Mucosa of rectum (tissue), 2 donors: ENCODE measurements around the gene KSR1.

Experiments used
- H3K27ac ChIP-seq, 2 donors: one replicate each; pipeline ENCODE4 v1.7.0; 2013; ENCODE audit warnings: inconsistent platforms in 2 of 2, low read depth in 2 of 2, low read length in 2 of 2
- H3K27me3 ChIP-seq, 2 donors: one replicate each; pipeline ENCODE4 v1.7.0; 2013; ENCODE audit warnings: low read length in 2 of 2; ENCODE audit not compliant: control insufficient read depth in 2 of 2, insufficient read depth in 2 of 2
- H3K36me3 ChIP-seq, 2 donors: one replicate each; pipeline ENCODE4 v1.7.0; 2013; ENCODE audit warnings: low read length in 2 of 2; ENCODE audit not compliant: control insufficient read depth in 2 of 2, insufficient read depth in 2 of 2
- H3K4me1 ChIP-seq, 2 donors: one replicate each; pipeline ENCODE4 v1.7.0; 2013; ENCODE audit warnings: low read length in 2 of 2, mild to moderate bottlenecking in 1 of 2; ENCODE audit not compliant: control insufficient read depth in 2 of 2, insufficient read depth in 2 of 2
- H3K4me3 ChIP-seq, 2 donors: one replicate each; pipeline ENCODE4 v1.7.0; 2013; ENCODE audit warnings: low read length in 2 of 2
- H3K9ac ChIP-seq, 2 donors: one replicate each; pipeline ENCODE4 v1.7.0; 2013; ENCODE audit warnings: low read length in 2 of 2, low read depth in 1 of 2, mild to moderate bottlenecking in 1 of 2
- H3K9me3 ChIP-seq, 2 donors: one replicate each; pipeline ENCODE4 v1.7.0; 2013; ENCODE audit warnings: low read length in 2 of 2; ENCODE audit not compliant: control insufficient read depth in 2 of 2
- donor health status: healthy.
- donor health status: Normal muscosa, but diverticular disease.

KSR1 gene

DNA sequence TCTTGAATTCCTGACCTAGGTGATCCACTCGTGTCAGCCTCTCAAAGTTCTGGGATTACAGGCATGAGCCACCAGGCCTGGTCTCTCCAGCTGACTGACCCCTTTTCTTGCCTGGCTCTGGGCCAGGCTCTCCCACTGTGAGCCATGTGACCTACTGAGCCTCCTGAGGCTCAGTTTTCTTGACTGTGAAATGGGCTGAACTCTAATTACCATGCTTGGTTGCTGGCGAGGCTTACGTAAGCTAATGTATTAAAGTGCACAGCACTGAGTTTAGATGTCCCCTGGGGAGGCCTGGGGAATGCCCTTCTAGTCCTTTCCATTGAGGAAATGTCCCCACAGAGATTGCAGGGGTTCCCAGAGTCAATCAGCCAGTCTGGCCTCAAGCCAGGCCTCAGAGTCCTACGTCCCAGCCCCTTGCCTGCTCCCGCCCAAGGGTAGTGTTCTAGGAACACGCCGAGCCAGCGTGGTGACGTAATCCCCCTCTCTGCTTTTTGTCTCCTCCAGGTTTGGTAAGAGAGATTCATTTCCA is 129.0 kb downstream of the KSR1 start:
- Histone ChIP-seq H3K4me1 (no peaks in the 10 kb centered on the region), H3K9ac (no peak overlapping the region), H3K36me3 (peaks cover 0 to 8% of the 10 kb centered on the region in 2 donors), H3K4me3 (no peak overlapping the region), H3K27ac (no peak overlapping the region), H3K27me3 (no peaks in the 10 kb centered on the region), H3K9me3 (no peaks in the 10 kb centered on the region)

DNA sequence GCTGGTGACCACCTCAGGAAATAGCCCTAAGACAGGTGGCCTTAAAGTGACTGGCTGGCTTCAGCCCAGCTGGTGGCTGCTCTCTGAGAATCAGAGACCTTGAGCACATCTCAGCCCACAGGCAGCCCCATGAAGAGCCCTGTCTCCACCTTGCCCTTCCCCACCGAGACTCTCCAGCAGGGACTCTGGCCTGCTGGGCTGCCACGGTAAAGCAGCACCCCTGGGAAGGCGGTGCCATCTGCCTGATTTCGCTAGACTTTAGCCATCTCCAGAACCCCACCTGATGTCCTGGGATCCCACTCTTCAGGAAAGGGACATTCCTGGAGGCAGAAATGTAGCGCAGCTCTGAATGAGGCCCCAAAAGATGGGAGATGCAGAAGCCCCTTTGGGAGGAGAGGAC is 129.5 kb downstream of the KSR1 start:
- Histone ChIP-seq H3K9ac (no peak overlapping the region), H3K4me3 (no peak overlapping the region), H3K36me3 (peaks cover 0 to 8% of the 10 kb centered on the region in 2 donors)

DNA sequence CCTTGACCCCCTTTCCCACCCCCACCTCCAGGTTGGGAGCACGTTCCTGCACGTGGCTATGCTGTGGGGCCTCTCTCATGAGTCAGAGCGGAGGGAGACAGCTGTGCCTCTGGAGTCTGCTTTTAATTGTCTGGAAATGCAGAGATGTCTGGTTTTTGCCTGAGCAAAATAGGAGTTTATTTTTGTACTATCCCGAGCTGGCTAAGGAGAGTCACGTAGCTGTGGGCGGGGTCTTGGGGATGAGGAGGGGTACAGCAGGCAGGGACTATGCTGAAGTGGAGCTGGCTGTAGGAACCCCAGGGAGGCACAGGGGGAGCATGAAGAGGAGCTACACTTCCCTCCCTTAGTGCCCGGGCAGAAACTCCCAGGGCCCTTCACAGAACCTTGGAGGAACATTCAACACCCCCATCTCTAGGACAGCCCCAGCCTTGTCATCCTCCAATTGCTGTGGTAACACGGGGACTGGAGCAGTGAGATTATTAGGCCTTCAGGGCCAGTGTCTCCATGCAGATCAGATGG is 130.0 kb downstream of the KSR1 start:
- Histone ChIP-seq H3K9ac (no peak overlapping the region), H3K4me3 (no peak overlapping the region), H3K27me3 (no peaks in the 10 kb centered on the region), H3K27ac (no peak overlapping the region), H3K4me1 (no peaks in the 10 kb centered on the region), H3K36me3 (peaks cover 0 to 8% of the 10 kb centered on the region in 2 donors), H3K9me3 (no peaks in the 10 kb centered on the region)

More for the DNA sequence above, 129.5 kb downstream of the KSR1 start:
- Histone ChIP-seq H3K27me3 (no peaks in the 10 kb centered on the region), H3K9me3 (no peaks in the 10 kb centered on the region), H3K4me1 (no peaks in the 10 kb centered on the region), H3K27ac (no peak overlapping the region)

DNA sequence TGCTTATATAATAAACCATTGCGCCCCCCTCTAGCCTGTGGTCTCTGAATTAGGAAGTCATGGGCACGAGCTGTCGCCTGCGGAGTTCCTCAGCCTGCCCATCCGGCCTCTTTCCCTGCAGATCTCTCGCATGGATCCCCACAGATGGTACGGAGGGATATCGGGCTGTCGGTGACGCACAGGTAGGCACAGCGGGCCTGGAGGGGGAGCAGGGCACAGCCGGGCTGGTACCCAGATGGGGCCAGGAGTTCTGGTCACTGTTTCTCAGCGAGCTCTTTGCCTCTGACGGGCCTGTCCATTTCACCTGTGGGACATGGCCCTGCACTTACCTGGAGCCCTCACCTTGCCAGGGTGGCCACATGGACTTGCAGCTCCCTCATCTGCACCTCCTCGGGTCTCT is 132.1 kb downstream of the KSR1 start:
- Histone ChIP-seq H3K4me1 (no peaks in the 10 kb centered on the region), H3K9ac (no peak overlapping the region), H3K27me3 (no peaks in the 10 kb centered on the region), H3K4me3 (no peak overlapping the region), H3K27ac (no peak overlapping the region), H3K36me3 (peaks cover 0 to 12% of the 10 kb centered on the region in 2 donors), H3K9me3 (no peaks in the 10 kb centered on the region)

DNA sequence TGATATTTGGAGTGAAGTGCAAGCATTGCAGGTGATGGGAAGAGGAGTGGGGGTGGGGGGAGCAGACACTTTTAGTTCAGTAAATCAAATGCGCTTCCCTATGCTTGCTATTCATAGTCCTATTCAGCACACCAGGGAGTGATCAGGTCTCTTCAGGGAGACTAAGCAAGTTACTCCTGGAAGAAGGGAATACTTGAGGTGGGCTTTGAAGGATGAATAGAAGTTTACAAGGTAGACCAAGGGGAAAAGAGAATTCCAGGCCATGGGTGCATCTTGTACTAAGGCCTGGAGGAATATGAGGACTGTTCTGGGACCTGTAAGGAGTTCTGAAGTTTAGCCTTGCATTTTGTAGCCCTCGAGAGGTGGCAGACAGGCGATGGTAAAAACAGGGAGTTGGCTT is 134.6 kb downstream of the KSR1 start:
- Histone ChIP-seq H3K4me1 (no peaks in the 10 kb centered on the region), H3K4me3 (no peak overlapping the region), H3K9me3 (no peaks in the 10 kb centered on the region), H3K36me3 (peaks cover 0 to 13% of the 10 kb centered on the region in 2 donors), H3K27me3 (no peaks in the 10 kb centered on the region), H3K9ac (no peak overlapping the region), H3K27ac (no peak overlapping the region)

DNA sequence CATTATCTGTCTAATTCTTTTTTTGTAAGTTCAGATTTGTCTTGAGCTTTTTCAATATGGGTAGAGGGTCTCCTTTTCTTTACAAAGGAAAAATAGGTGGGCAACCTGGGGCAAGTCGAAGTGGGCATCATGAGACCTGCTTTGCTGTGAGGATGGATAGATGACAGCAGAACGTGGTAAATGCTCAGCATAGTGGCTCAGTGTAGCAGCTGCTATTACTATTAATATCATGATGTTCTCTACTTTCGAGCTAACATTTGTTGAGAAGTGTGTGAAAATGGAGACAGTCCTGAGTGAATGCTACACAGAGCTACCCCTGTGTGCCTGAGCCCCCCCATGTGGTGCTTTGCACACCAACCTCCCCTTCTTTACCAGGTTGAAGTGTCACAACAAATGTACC is 135.7 kb downstream of the KSR1 start:
- no peaks in the 10 kb centered on the region for H3K4me1 ChIP-seq
- H3K36me3 ChIP-seq: peaks cover 0 to 13% of the 10 kb centered on the region in 2 donors
- H3K27me3 ChIP-seq: no peaks in the 10 kb centered on the region
- H3K27ac ChIP-seq: no peak overlapping the region
- no peak overlapping the region for H3K4me3 ChIP-seq
- no peaks in the 10 kb centered on the region for H3K9me3 ChIP-seq
- H3K9ac ChIP-seq: no peak overlapping the region

DNA sequence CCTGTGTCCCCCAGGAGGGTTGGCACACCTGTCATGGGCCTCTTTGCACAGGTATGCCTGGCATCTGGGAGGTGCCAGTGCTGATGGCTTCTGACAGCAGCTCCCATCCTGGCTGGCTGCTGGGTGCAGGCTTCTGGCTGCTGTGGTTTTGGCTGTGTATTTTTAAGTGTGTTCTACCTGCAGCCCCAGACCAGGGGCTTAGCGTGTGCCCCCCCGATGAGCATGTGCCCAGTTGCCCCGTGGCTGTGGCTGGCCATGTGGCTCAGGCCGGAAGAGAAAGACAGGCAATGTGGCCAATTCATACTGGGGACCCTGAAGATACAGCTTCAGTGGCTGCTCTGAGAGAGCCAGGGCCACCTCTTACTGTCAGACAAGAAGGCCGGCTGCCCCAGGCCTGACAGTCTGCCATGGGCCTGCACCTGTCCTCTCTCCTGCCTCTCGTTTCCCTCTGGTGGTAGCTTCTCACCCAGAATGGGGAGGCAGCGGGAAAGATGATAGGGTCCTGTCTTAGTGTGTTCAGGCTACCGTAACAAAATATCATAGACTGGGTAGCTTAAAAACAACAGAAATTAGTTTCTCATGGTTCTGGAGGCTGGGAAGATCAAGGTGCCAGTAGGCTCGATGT is 137.1 kb downstream of the KSR1 start:
- H3K27me3 ChIP-seq: no peaks in the 10 kb centered on the region
- H3K4me3 ChIP-seq: no peak overlapping the region
- no peak overlapping the region for H3K27ac ChIP-seq
- H3K9ac ChIP-seq: no peak overlapping the region
- H3K36me3 ChIP-seq: peaks cover 0 to 14% of the 10 kb centered on the region in 2 donors
- H3K9me3 ChIP-seq: no peaks in the 10 kb centered on the region
- no peaks in the 10 kb centered on the region for H3K4me1 ChIP-seq

DNA sequence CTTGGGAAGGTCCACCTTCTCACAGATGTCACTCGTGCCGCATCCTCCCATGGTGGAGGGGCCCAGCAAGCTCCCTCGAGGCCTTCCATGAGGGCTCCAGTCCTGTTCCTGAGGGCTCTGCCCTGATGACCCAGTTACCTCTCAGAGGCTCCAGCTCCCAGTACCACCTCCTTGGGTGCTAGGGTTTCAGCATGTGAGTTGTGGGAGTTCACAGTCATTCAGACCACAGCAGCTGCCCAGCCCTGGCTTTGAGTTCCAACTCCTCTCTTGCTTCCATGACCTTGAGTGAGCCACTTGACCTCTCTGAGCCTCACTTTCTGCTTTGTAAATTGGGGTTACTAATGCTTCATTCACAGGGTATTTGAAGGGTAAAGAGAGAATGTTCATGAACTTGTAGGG is 137.6 kb downstream of the KSR1 start:
- no peaks in the 10 kb centered on the region for H3K4me1 ChIP-seq
- peaks cover 0 to 14% of the 10 kb centered on the region in 2 donors for H3K36me3 ChIP-seq
- H3K27me3 ChIP-seq: no peaks in the 10 kb centered on the region
- H3K4me3 ChIP-seq: no peak overlapping the region
- no peak overlapping the region for H3K27ac ChIP-seq
- H3K9ac ChIP-seq: no peak overlapping the region
- no peaks in the 10 kb centered on the region for H3K9me3 ChIP-seq

DNA sequence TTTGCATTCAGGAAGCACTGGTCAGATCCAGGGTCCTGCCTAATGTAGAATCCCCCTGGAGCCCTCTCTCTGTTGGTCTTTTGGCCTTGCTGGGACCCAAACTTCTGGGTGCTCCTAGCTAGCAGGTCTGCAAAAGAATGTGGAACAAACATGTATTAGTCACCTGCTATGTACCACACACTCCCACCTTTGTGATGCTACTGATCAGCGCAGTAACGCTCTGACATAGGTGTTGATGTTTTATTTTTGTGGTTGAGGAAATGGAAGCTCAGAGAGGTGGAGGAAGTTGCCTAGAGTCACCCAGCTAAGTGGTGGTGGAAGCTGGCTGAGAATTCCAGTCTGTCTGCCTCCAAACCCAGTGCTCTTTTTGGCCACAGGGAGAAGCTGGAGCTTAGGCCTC is 139.0 kb downstream of the KSR1 start:
- H3K27me3 ChIP-seq: no peaks in the 10 kb centered on the region
- no peaks in the 10 kb centered on the region for H3K4me1 ChIP-seq
- H3K36me3 ChIP-seq: peaks cover 0 to 14% of the 10 kb centered on the region in 2 donors
- no peak overlapping the region for H3K9ac ChIP-seq
- H3K27ac ChIP-seq: no peak overlapping the region
- no peak overlapping the region for H3K4me3 ChIP-seq
- H3K9me3 ChIP-seq: no peaks in the 10 kb centered on the region

DNA sequence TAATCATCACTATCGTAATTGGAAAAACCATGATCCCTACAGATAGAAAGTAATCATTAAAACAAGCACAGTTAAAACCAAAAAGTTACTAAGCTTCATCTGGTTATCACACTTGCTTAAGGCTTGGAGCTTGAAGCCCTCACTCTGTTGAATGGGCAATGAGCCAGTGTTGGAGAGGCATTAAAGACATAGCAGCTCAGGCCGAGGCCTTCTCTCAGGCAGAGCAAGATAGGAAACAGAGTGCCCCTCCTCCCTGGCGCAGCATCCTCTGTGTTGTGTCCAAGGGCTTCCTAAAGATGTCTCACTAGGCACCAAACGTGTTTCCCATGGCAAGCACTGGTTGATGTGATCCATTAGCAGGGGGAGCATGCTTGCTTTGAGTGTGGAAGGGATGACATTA is 139.8 kb downstream of the KSR1 start:
- no peak overlapping the region for H3K27ac ChIP-seq
- H3K36me3 ChIP-seq: peaks cover 0 to 14% of the 10 kb centered on the region in 2 donors
- H3K27me3 ChIP-seq: no peaks in the 10 kb centered on the region
- H3K9me3 ChIP-seq: no peaks in the 10 kb centered on the region
- H3K9ac ChIP-seq: no peak overlapping the region
- no peaks in the 10 kb centered on the region for H3K4me1 ChIP-seq
- H3K4me3 ChIP-seq: no peak overlapping the region
